Type B pancreatic cell (in vitro differentiated cells): ENCODE results near the gene NANS. TPM values are rescaled to one million over a fixed set of nuclear protein-coding genes. Genes with fewer than 3 reads are reported as not detected.

ENCODE experiments used
- DNase-seq: peaks from one replicate; pipeline ENCODE4 v3.0.0; 2021; ENCODE audit warnings: mixed read lengths; ENCODE audit not compliant: unreplicated experiment; ENCODE audit errors: extremely low spot score
- H3K27ac Mint-ChIP-seq: 2 replicates; pipeline ENCODE4 v1.8.0; 2021; ENCODE audit warnings: mild to moderate bottlenecking, mixed read lengths
- H3K27me3 Mint-ChIP-seq: 2 replicates; pipeline ENCODE4 v1.8.0; 2021; ENCODE audit warnings: mixed read lengths
- H3K36me3 Mint-ChIP-seq: 2 replicates; pipeline ENCODE4 v1.8.0; 2021; ENCODE audit warnings: mixed read lengths
- H3K4me1 Mint-ChIP-seq: one replicate; pipeline ENCODE4 v1.8.0; 2021; ENCODE audit warnings: mixed read lengths; ENCODE audit not compliant: unreplicated experiment
- H3K4me3 Mint-ChIP-seq: 2 replicates; pipeline ENCODE4 v1.8.0; 2021; ENCODE audit warnings: mild to moderate bottlenecking, mixed read lengths
- H3K9me3 Mint-ChIP-seq: 2 replicates; pipeline ENCODE4 v1.8.0; 2021; ENCODE audit warnings: mixed read lengths
- total RNA-seq: library from RNA; stranded (reverse); gene quantifications from 2 replicates; pipeline ENCODE4 v1.2.1, GENCODE V29; 2021; ENCODE audit warnings: low replicate concordance
- TF ChIP-seq, protein P1 (sequence below): fragments of 200-600 bp; sonication (generic); conservative IDR thresholded peaks from 2 replicates; pipeline ENCODE4 v1.5.0; 2021; ENCODE audit warnings: antibody characterized with exemption, mild to moderate bottlenecking

Gene NANS
- total RNA-seq, 1 donor from 2014 or later: 44.6 TPM

DNA sequence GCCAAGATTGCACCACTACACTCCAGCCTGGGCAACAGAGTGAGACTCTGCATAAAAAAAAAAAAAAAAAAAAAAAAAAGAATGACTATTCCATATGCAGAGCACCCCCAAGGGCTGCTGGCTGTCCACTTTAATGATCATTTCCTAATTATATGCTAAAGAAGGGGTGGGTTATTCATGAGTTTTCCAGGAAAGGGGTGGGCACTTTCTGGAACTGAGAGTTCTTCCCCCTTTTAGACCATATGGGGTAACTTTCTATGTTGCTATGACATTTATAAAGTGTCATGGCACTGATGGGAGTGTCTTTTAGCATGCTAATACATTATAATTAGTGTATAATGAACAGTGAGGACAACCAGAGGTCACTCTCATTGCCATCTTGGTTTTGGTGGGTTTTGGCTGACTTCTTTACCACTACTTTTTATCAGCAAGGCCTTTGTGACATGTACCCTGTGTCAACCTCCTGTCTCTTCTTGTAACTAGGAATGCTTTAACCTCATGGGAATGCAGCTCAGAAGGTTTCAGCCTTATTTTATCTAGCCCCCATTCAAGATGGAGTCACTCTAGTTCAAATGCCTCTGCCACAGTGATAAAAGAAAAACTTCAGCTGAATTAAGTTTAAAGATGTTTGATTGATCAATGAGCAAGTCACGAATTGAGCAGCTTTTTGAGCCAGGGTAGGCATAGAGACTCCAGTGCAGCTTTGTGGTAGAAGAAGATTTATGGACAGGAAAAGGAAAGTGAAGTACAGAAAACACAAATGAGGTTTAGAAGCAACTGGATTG lies 7.1 kb upstream of the NANS start:
- no peaks in the 10 kb centered on the region for H3K9me3 Mint-ChIP-seq
- TF ChIP-seq, protein P1, sequence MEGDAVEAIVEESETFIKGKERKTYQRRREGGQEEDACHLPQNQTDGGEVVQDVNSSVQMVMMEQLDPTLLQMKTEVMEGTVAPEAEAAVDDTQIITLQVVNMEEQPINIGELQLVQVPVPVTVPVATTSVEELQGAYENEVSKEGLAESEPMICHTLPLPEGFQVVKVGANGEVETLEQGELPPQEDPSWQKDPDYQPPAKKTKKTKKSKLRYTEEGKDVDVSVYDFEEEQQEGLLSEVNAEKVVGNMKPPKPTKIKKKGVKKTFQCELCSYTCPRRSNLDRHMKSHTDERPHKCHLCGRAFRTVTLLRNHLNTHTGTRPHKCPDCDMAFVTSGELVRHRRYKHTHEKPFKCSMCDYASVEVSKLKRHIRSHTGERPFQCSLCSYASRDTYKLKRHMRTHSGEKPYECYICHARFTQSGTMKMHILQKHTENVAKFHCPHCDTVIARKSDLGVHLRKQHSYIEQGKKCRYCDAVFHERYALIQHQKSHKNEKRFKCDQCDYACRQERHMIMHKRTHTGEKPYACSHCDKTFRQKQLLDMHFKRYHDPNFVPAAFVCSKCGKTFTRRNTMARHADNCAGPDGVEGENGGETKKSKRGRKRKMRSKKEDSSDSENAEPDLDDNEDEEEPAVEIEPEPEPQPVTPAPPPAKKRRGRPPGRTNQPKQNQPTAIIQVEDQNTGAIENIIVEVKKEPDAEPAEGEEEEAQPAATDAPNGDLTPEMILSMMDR: no peak
- H3K27ac Mint-ChIP-seq: no peak overlapping the region
- no peaks in the 10 kb centered on the region for H3K36me3 Mint-ChIP-seq
- no peaks in the 10 kb centered on the region for H3K4me1 Mint-ChIP-seq
- no peak for DNase-seq
- peaks cover 3% of the 10 kb centered on the region for H3K27me3 Mint-ChIP-seq
- no peak overlapping the region for H3K4me3 Mint-ChIP-seq

DNA sequence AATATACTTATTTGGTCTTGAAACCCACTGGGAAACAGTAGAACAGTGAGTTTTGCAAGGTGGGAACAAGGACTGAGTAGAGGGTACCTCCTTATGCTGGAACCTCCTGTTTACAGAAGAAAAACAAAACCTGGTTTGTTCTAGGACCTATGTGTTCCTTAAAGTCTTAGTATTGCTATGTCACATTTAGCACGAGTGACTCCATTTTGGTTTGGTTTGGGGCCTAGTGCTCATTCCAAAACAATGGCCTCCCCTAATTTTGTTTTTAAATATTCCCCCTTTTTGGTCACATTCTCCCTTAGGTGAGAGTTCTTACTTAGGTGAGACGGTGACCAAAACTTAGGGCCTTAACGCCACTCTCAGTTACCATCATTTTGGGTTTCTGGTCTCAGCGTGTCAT lies 6.2 kb upstream of the NANS start:
- Mint-ChIP-seq H3K27ac (no peak overlapping the region), H3K4me1 (no peaks in the 10 kb centered on the region), H3K36me3 (no peaks in the 10 kb centered on the region), H3K9me3 (no peaks in the 10 kb centered on the region), H3K27me3 (peaks cover 3% of the 10 kb centered on the region), H3K4me3 (no peak overlapping the region)
- no peak for DNase-seq
- TF ChIP-seq, protein P1: no peak

DNA sequence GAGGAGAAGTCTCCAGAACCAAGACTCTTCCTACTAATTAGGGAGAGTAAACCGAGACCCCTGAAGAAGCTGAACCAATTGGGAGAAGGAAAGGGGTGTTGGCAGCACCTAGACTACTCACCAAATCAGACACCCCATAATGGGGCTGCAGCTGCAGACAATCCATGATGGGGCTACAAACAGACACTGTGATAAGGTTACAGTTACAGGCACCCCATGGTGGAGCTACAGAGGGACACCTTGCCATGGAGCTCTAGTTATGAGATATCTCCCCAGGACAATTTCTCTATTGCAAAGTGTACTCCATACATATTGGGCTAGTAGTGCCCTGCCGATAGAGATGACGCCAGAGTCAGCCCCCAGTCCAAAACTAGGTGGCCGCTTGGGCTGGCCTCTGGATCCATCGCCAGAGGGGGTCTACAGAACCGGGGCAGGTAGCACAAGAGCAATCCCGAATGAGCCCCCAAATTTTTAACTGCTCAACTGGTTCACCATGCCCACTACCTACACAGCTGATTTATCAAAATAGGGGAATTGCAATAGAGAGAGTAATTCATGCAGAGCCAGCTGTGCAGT lies 2.1 kb upstream of the NANS start:
- TF ChIP-seq, protein P1: no peak
- H3K27me3 Mint-ChIP-seq: peaks cover 3% of the 10 kb centered on the region
- no peak overlapping the region for H3K4me3 Mint-ChIP-seq

DNA sequence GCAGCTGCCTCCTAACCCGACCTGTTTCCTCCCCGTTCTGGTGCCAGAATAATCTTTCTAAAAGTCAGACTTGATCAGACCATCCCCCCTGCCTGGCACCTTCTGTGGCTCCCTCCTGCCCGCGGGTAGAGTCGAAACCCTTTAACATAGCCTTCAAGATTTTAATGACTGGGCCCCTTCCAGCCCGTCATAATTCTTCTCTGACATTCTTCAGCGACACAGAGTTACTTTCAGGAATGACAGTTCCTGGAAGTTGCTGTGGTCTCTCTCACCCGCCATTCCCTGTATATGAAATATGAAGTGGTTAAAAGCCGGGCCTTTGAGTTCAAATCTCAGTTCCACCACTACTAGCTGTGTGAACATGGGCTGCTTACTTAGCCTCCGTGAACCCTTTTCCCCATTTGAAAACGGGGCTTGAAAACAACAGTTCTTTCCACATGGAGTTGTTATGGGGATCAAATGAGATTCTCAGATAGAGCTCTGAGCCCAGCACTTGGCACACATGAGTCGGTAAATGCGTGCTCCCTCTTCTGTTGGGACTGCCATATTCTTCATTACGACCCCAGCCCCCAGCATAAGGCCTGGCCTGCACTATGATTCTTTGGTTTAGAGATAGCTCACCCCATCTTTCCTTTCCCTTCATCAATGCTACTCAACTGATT lies 737 bp downstream of the NANS start:
- Mint-ChIP-seq H3K27me3 (no peaks in the 10 kb centered on the region), H3K4me1 (peaks cover 4% of the 10 kb centered on the region), H3K27ac (peak overlapping the region; percentile 99), H3K9me3 (no peaks in the 10 kb centered on the region), H3K36me3 (peaks cover 4% of the 10 kb centered on the region), H3K4me3 (peak overlapping the region; percentile 99)
- TF ChIP-seq, protein P1: no peak
- no peak for DNase-seq

More for the DNA sequence above, 2.1 kb upstream of the NANS start:
- H3K9me3 Mint-ChIP-seq: no peaks in the 10 kb centered on the region
- H3K36me3 Mint-ChIP-seq: no peaks in the 10 kb centered on the region
- H3K4me1 Mint-ChIP-seq: no peaks in the 10 kb centered on the region
- H3K27ac Mint-ChIP-seq: no peak overlapping the region
- DNase-seq: no peak

DNA sequence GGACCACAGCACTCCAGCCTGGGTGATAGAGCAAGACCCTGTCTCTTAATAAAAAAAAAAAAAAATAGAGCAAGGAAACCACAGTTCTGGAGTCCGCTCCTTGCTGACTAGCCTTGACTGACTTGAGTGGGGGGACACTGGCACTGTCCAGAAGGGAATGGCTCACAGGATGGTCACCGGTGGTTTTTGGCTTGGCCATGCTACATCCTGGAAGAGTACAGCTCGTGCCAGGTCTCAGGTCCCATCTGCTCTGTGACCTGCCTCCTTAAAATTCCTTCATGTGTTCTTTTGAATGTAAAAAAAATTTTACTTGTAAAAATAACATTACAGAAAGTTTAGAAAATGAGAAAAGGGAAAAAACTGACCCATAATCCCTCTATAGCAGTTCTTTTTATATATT lies 5.6 kb downstream of the NANS start:
- TF ChIP-seq, protein P1: no peak
- H3K9me3 Mint-ChIP-seq: no peaks in the 10 kb centered on the region
- H3K4me3 Mint-ChIP-seq: no peak overlapping the region
- peaks cover 18% of the 10 kb centered on the region for H3K36me3 Mint-ChIP-seq
- no peak overlapping the region for H3K27ac Mint-ChIP-seq
- H3K27me3 Mint-ChIP-seq: no peaks in the 10 kb centered on the region
- no peak for DNase-seq
- peaks cover 4% of the 10 kb centered on the region for H3K4me1 Mint-ChIP-seq
